Effector memory CD4-positive, alpha-beta T cell (primary cell): ENCODE measurements around the gene TCL1A.

Experiments used
- DNase-seq, 3 donors: peaks; one replicate each; pipeline ENCODE4 v3.0.0-alpha.2; 2020
- H3K27ac ChIP-seq: 2 replicates; pipeline ENCODE4 v1.7.0; 2013; ENCODE audit warnings: mild to moderate bottlenecking, low read length, moderate library complexity; ENCODE audit not compliant: insufficient read depth, poor library complexity, severe bottlenecking
- H3K27me3 ChIP-seq: replicated peaks from 2 replicates; pipeline ENCODE4 v1.7.0; 2013; ENCODE audit warnings: mild to moderate bottlenecking, low read length; ENCODE audit not compliant: insufficient read depth, control insufficient read depth, poor library complexity, severe bottlenecking
- H3K36me3 ChIP-seq: 2 replicates; pipeline ENCODE4 v1.7.0; 2013; ENCODE audit warnings: mild to moderate bottlenecking, low read length, moderate library complexity; ENCODE audit not compliant: control insufficient read depth, insufficient read depth
- H3K4me1 ChIP-seq: 2 replicates; pipeline ENCODE4 v1.7.0; 2013; ENCODE audit warnings: low read length, mild to moderate bottlenecking; ENCODE audit not compliant: control insufficient read depth, insufficient read depth, poor library complexity, severe bottlenecking
- H3K4me3 ChIP-seq: 2 replicates; pipeline ENCODE4 v1.7.0; 2013; ENCODE audit warnings: low read length, low read depth, mild to moderate bottlenecking; ENCODE audit not compliant: insufficient read depth, poor library complexity, severe bottlenecking
- H3K9me3 ChIP-seq: 2 replicates; pipeline ENCODE4 v1.7.0; 2013; ENCODE audit warnings: mild to moderate bottlenecking, low read length, moderate library complexity; ENCODE audit not compliant: control insufficient read depth

The TCL1A gene

DNA sequence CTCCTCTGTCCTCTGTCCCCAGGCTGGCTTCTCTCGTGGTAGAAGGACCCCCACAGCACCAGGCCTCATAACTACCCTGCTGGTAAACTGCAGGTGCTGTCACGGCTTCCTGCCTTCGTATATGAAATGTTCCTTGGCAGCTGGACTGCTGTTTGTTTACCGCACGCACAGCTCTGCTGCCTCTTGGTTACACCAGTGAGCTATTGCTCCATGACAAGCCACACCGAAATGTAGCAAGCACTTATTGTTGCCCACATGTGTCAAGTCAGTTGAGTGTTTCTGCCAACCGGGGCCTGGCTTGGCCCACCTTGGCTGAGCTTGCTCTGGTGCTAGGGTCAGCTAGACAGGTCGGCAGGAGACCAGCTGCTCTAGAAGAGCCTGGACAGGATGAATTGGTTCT, 49.4 kb downstream of the TCL1A start:
- Histone ChIP-seq H3K27ac (no peak overlapping the region), H3K36me3 (no peaks in the 10 kb centered on the region), H3K4me1 (no peaks in the 10 kb centered on the region), H3K27me3 (no peaks in the 10 kb centered on the region), H3K4me3 (no peak overlapping the region), H3K9me3 (no peaks in the 10 kb centered on the region)
- no peak for DNase-seq

DNA sequence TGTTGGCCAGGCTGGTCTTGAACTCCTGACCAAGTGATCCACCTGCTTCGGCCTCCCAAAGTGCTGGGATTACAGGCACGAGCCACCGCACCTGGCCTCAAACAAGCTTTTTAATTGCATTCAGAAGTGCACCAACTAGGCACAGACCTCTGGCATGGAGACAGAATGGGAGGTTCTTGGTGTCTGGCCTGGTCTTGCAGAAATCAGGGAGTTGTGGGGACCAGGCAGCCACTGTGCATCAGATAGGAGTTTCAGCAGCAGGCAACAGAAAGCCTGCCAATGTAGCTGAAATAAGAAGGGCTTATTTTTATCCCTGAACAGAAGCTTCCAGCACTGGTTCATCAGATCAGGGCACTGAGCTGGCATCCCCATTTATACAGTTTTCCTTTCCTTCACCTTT, 49.9 kb downstream of the TCL1A start:
- no peak for DNase-seq
- H3K9me3 ChIP-seq, result no peaks in the 10 kb centered on the region
- no peaks in the 10 kb centered on the region for H3K27me3 ChIP-seq
- no peaks in the 10 kb centered on the region for H3K36me3 ChIP-seq
- no peak overlapping the region for H3K27ac ChIP-seq
- H3K4me3 ChIP-seq, result no peak overlapping the region
- H3K4me1 ChIP-seq, result no peaks in the 10 kb centered on the region

DNA sequence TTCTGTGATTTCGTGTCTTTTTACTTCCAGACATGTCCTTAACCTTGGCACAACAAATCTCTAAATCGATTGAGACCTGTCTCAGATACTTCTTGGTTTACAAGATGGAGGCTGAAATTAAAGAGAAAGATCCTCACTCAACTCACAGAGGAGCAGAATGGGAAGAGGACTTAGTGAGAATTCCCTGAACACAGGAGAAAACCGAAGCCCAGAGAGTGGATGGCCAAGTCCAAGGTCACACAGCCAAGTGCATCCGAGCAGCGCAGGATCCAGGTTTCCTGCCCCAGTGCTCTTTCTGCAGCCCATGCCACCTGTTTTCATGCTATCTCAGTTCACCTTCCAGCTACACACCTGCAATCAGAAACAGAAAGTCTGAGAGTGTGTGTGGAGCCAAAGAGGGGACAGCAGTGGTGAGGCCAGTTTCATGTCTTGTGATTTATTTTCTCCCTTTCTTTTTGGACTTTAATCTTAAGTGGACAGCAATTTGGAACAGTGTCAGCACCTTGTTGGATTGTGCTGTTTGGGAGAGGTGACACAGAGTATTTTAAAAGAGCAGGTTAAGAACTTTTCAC, 50.6 kb downstream of the TCL1A start:
- no peak for DNase-seq
- H3K4me1 ChIP-seq, result no peaks in the 10 kb centered on the region
- H3K27me3 ChIP-seq, result no peaks in the 10 kb centered on the region
- H3K36me3 ChIP-seq, result no peaks in the 10 kb centered on the region
- H3K27ac ChIP-seq, result no peak overlapping the region
- no peak overlapping the region for H3K4me3 ChIP-seq
- no peaks in the 10 kb centered on the region for H3K9me3 ChIP-seq

DNA sequence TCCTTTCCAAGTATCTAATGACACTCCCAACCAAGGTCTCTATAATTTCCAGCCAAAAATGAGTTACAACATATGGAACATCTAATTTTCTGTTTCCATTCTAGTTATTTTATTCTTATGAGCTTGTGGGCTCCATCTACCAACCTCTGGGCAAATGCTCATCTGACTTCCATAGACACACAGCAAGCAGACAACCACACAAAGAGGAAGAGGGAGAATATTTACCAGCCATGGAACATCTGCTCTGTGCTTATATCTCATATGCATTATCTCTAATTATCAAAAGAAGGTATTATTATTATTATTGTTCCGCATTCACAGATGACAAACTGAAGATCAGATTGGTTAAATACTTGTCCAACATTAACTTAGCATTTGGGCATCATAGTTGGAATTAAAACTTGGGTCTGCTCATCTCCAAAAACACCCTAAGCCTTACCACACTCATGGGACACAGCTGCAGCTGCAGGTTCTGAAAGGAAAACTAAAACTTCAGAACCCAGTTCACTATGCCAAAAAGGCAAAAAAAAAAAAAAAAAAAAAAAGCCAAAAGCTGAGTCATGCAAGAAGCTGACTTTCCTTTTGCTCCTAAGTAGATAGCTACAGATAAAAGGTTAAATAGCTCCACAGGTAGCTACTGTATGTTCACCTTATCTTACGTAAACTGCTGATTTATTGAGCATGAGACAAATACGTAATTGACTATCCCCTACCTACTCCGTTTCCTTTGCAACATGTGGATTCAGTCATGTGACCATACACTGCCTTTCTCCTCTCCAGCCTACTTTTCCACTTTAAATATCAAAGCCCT, 51.3 kb downstream of the TCL1A start:
- no peaks in the 10 kb centered on the region for H3K9me3 ChIP-seq
- no peaks in the 10 kb centered on the region for H3K4me1 ChIP-seq
- no peak overlapping the region for H3K4me3 ChIP-seq
- no peaks in the 10 kb centered on the region for H3K27me3 ChIP-seq
- no peak for DNase-seq
- H3K27ac ChIP-seq, result no peak overlapping the region
- no peaks in the 10 kb centered on the region for H3K36me3 ChIP-seq

DNA sequence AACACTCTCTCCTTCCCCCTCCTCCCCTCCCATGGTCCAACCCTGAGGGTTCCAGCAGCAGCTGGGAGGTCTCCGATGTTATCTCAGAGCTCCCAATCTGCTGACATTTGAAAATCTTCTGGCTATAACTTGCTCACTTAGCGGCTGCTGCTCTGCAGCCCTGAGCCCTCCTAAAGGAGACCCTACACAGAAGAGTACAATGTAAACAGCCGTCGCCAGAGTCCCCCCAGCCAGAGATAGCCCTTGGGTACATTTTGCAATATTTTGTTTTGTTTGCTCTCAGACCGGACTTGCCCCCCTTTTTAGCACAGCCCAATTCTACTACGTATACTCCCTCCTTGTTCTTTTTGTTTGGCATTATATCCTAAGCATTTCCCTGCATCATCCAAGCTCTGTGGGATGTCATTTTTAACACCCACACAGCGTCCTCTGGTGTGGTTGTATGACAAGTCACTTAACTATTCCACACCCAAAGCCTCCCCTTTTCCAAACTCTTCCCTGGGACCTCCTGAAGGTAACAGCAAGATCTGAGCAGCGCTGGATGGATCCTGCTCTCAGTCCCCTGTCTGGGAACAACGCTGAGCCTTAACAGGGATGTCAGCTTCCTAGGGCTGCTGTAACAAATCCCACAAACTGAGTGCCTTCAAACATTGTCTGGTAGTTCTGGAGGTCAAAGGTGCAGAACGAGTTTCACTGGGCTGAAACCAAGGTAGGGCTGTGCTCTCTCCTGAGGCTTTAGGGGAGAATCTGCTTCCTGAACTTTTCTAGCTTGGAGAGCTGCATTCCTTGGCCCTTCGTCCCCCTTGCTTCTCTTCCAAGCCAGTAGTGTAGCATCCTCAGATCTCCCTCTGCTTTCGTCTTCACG, 53.0 kb downstream of the TCL1A start:
- Histone ChIP-seq H3K36me3 (no peaks in the 10 kb centered on the region), H3K4me1 (no peaks in the 10 kb centered on the region)

DNA sequence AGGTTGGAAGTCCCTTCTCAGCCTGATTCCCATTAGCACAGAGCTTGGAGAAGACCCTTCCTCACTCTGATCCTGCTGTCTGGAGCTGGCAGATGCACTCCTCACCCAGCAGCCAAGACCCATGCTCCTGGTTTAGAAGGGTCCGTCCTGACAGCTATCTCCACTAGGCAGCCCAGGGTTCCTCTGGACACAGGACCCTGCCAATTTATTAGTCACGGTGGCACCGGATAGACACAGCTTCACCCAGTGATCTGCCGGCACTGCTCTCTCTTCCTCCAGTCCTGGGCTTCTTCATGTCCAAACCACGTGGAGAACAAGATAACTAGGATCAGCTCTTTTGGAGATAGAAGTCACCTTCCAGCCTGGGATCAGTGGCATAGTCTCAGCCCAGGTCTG, 53.9 kb downstream of the TCL1A start:
- Histone ChIP-seq H3K4me1 (no peaks in the 10 kb centered on the region), H3K9me3 (no peaks in the 10 kb centered on the region), H3K4me3 (no peak overlapping the region), H3K27ac (no peak overlapping the region), H3K27me3 (no peaks in the 10 kb centered on the region), H3K36me3 (no peaks in the 10 kb centered on the region)
- no peak for DNase-seq

More for the DNA sequence above, 53.0 kb downstream of the TCL1A start:
- H3K4me3 ChIP-seq, result no peak overlapping the region
- H3K27me3 ChIP-seq, result no peaks in the 10 kb centered on the region
- no peak for DNase-seq
- H3K9me3 ChIP-seq, result no peaks in the 10 kb centered on the region
- H3K27ac ChIP-seq, result no peak overlapping the region
